Activated naive CD8-positive, alpha-beta T cell treated with anti-CD3 and anti-CD28 coated beads, Interleukin-2, amount 50 U/mL, for 24 hours (primary cell): ENCODE measurements around the gene PTPRT.

Source experiments
- ATAC-seq: fragments of 150-1000 bp; cut with Tn5 transposase; one replicate; pipeline ENCODE4 v1.10.0; 2021
- DNase-seq: peaks from one replicate; pipeline ENCODE4 v3.0.0; 2021
- H3K27ac Mint-ChIP-seq: one replicate; pipeline ENCODE4 v1.8.0; 2021; ENCODE audit warnings: mild to moderate bottlenecking, mixed read lengths
- H3K27me3 Mint-ChIP-seq: one replicate; pipeline ENCODE4 v1.8.0; 2021; ENCODE audit warnings: mixed read lengths
- H3K36me3 Mint-ChIP-seq: one replicate; pipeline ENCODE4 v1.8.0; 2021; ENCODE audit warnings: low read depth, mixed read lengths
- H3K4me1 Mint-ChIP-seq: one replicate; pipeline ENCODE4 v1.8.0; 2021; ENCODE audit warnings: mixed read lengths
- H3K4me3 Mint-ChIP-seq: one replicate; pipeline ENCODE4 v1.8.0; 2021; ENCODE audit warnings: mild to moderate bottlenecking, moderate library complexity, mixed read lengths
- H3K9me3 Mint-ChIP-seq: one replicate; pipeline ENCODE4 v1.8.0; 2021; ENCODE audit warnings: mixed read lengths

Gene PTPRT

GRCh38 chr20:42461965-42462593 lies 727.6 kb downstream of the PTPRT start:
- DNase-seq (no peak), ATAC-seq (no peak)
- no peak overlapping the region for H3K4me3 Mint-ChIP-seq
- H3K27ac Mint-ChIP-seq = no peak overlapping the region
- no peaks in the 10 kb centered on the region for H3K36me3 Mint-ChIP-seq
- no peaks in the 10 kb centered on the region for H3K4me1 Mint-ChIP-seq
- H3K27me3 Mint-ChIP-seq = peaks cover 14% of the 10 kb centered on the region
- peaks cover 13% of the 10 kb centered on the region for H3K9me3 Mint-ChIP-seq

- no peaks in the 10 kb centered on the region for H3K4me1 Mint-ChIP-seq
- H3K27me3 Mint-ChIP-seq = peaks cover 14% of the 10 kb centered on the region
- H3K36me3 Mint-ChIP-seq = no peaks in the 10 kb centered on the region
- no peak overlapping the region for H3K4me3 Mint-ChIP-seq
- no peak for ATAC-seq
- DNase-seq = no peak
- no peak overlapping the region for H3K27ac Mint-ChIP-seq
- peaks cover 9% of the 10 kb centered on the region for H3K9me3 Mint-ChIP-seq
Observed at GRCh38 chr20:42461291-42461690, 728.4 kb downstream of the PTPRT start.

- Mint-ChIP-seq H3K36me3 (no peaks in the 10 kb centered on the region), H3K27me3 (no peaks in the 10 kb centered on the region), H3K4me3 (no peak overlapping the region), H3K4me1 (no peaks in the 10 kb centered on the region), H3K9me3 (no peaks in the 10 kb centered on the region), H3K27ac (no peak overlapping the region)
- DNase-seq = no peak
- ATAC-seq = no peak
Observed at GRCh38 chr20:42447270-42447669, 742.4 kb downstream of the PTPRT start.

DNA sequence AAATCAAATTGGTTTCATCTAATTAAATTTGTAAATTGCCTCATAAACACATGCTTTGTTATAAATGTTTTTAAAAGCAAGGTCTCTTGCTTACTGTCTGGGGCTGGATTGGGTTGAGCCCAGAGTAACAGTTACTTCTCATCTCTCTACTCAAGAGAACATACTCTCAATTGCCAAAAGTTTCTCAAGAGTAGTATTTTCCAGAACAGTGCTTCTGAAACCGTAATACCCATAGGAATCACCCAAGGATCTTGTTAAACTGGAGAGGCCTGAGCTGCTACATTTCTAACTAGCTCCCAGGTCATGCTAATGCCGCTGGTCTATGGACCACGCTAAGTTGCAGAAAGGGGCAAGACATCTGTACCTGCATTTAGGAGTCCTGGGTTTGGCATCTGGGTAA lies 744.9 kb downstream of the PTPRT start:
- H3K27me3 Mint-ChIP-seq = no peaks in the 10 kb centered on the region
- no peaks in the 10 kb centered on the region for H3K4me1 Mint-ChIP-seq
- H3K27ac Mint-ChIP-seq = no peak overlapping the region
- no peak overlapping the region for H3K4me3 Mint-ChIP-seq
- no peaks in the 10 kb centered on the region for H3K36me3 Mint-ChIP-seq
- ATAC-seq (no peak), DNase-seq (no peak)
- H3K9me3 Mint-ChIP-seq = peaks cover 6% of the 10 kb centered on the region

DNA sequence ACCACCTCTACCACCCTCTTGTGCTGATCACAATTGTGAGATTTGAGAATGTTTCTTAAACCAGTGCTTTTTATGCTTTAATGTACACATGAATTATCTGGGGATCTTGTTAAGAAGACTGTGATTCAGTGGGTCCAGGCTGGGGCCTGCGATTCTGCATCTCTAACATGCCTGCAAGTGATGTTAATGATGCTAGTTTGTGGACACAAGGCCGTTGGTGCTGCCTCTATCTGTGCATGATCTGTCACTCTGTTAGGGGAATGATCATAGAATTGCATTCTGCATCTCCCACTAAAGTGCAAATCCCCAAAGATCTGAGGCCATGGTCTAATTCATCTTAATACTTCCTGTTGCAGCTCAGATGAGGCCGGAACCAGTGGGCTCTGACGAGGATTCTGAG lies 746.5 kb downstream of the PTPRT start:
- ATAC-seq = no peak
- DNase-seq = no peak
- Mint-ChIP-seq H3K4me3 (no peak overlapping the region), H3K27me3 (no peaks in the 10 kb centered on the region), H3K4me1 (no peaks in the 10 kb centered on the region), H3K27ac (no peak overlapping the region), H3K36me3 (no peaks in the 10 kb centered on the region), H3K9me3 (peaks cover 6% of the 10 kb centered on the region)

DNA sequence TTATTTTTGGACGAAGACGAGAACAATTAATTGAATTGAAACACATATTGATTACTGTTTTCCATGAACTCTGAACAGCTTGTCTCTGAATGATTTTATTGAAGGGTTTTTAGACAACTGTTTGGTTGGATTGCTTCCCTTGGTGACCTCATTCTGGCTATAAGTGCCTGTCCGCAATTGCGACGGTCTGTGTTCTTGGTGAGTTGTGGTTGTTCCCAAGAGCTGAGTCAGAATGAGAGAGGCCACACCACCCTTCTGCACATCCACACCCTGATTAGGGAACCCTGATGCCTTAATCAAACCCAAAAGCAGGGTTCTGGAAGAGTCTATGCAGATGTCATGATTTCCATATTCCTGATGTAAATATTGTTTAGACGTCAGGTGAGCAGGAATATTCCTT lies 747.0 kb downstream of the PTPRT start:
- peaks cover 6% of the 10 kb centered on the region for H3K9me3 Mint-ChIP-seq
- H3K27me3 Mint-ChIP-seq = no peaks in the 10 kb centered on the region
- no peak overlapping the region for H3K27ac Mint-ChIP-seq
- no peak for ATAC-seq
- no peak overlapping the region for H3K4me3 Mint-ChIP-seq
- no peaks in the 10 kb centered on the region for H3K4me1 Mint-ChIP-seq
- no peaks in the 10 kb centered on the region for H3K36me3 Mint-ChIP-seq
- DNase-seq = no peak

GRCh38 chr20:42441864-42442331 lies 747.8 kb downstream of the PTPRT start:
- Mint-ChIP-seq H3K27ac (no peak overlapping the region), H3K4me3 (no peak overlapping the region), H3K36me3 (no peaks in the 10 kb centered on the region), H3K4me1 (no peaks in the 10 kb centered on the region), H3K9me3 (peaks cover 6% of the 10 kb centered on the region), H3K27me3 (no peaks in the 10 kb centered on the region)
- no peak for ATAC-seq
- no peak for DNase-seq

- H3K4me1 Mint-ChIP-seq = no peaks in the 10 kb centered on the region
- H3K4me3 Mint-ChIP-seq = no peak overlapping the region
- H3K36me3 Mint-ChIP-seq = no peaks in the 10 kb centered on the region
- H3K9me3 Mint-ChIP-seq = peaks cover 6% of the 10 kb centered on the region
- ATAC-seq (no peak), DNase-seq (no peak)
- no peak overlapping the region for H3K27ac Mint-ChIP-seq
- H3K27me3 Mint-ChIP-seq = no peaks in the 10 kb centered on the region
Observed at GRCh38 chr20:42441196-42441863, 748.4 kb downstream of the PTPRT start.

DNA sequence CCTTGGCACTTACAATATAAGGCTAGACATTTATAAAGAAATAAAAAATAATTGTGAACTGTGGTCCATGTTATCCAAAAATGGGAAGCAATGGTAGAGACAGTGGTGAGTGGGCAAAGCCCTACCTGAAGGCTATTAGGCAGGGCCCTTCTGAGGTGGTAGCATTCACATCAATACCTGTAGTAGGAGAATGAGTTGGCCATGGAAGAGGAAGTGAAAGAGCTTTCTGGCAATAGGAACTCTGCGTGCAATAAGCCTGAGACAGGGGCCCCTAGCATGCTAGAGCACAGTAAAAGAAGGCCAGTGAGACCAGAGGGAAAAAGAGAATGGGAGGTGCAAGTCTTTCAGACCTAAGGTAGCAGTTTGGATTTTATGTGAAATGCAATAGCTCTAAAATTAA lies 754.5 kb downstream of the PTPRT start:
- no peak overlapping the region for H3K4me3 Mint-ChIP-seq
- no peak for DNase-seq
- ATAC-seq = no peak
- no peaks in the 10 kb centered on the region for H3K27me3 Mint-ChIP-seq
- no peaks in the 10 kb centered on the region for H3K9me3 Mint-ChIP-seq
- H3K27ac Mint-ChIP-seq = no peak overlapping the region
- no peaks in the 10 kb centered on the region for H3K36me3 Mint-ChIP-seq
- no peaks in the 10 kb centered on the region for H3K4me1 Mint-ChIP-seq

DNA sequence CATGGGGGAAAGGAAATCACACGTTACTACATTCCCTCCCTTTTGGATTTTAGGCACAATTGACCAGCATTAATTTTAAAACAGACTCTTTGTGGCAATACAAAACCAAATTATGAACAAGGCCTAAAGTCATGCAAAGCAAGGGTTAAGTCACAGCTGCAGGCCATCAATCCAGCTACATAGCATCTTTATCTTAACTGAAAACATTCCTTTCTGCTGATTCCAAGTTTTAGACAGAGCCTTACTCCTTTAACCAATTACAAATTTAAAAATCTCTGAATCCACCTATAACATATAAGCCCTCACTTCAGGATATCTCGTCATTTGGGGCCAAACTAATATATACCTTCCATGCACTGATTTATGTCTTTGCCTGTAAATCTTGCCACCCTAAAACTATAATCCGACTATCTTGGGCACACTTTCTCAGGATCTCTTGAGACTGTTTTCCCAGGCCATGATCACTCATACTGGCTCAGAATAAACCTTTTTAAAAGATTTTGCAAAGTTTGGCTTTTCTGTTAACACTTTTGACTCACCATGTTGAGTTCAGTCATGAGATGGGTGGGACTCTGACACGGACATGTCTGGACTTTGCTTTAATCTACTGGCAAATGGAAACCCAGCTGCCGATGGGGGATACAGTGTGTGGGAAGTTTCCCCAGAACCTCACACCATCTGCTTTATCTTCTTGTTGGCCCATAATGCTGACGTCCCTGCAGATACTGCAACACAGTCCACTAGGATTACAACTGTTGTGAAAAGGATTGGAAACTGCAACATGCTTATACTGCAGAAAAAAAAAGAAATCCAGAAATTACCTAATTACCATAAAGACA lies 757.0 kb downstream of the PTPRT start:
- no peak for ATAC-seq
- DNase-seq = no peak
- Mint-ChIP-seq H3K36me3 (no peaks in the 10 kb centered on the region), H3K4me1 (no peaks in the 10 kb centered on the region), H3K4me3 (no peak overlapping the region), H3K27me3 (no peaks in the 10 kb centered on the region), H3K9me3 (peaks cover 4% of the 10 kb centered on the region), H3K27ac (no peak overlapping the region)

DNA sequence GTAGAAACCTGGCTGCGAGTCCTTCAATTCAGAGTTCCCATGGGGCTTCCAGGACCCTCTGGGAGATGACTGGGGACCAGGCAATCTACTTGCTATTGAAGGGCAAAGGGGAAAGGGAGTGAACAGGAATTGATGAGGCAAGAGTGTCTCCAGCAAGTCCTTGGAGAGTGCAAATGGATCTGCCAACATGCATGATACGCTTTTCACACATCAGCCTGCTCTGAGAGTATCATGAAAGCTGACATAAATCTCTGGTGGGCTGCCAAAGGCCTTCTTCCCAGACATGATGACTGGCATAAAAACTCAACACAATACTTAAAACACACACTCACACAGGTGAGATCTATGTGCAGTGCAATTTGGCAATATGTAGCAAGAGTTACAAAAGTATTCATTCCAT lies 759.1 kb downstream of the PTPRT start:
- no peak overlapping the region for H3K27ac Mint-ChIP-seq
- peaks cover 4% of the 10 kb centered on the region for H3K9me3 Mint-ChIP-seq
- H3K4me3 Mint-ChIP-seq = no peak overlapping the region
- H3K4me1 Mint-ChIP-seq = no peaks in the 10 kb centered on the region
- H3K27me3 Mint-ChIP-seq = no peaks in the 10 kb centered on the region
- no peaks in the 10 kb centered on the region for H3K36me3 Mint-ChIP-seq
- DNase-seq (no peak), ATAC-seq (no peak)

GRCh38 chr20:42429761-42430458 lies 759.8 kb downstream of the PTPRT start:
- ATAC-seq (no peak), DNase-seq (no peak)
- no peaks in the 10 kb centered on the region for H3K27me3 Mint-ChIP-seq
- H3K9me3 Mint-ChIP-seq = peaks cover 4% of the 10 kb centered on the region
- H3K36me3 Mint-ChIP-seq = no peaks in the 10 kb centered on the region
- H3K4me3 Mint-ChIP-seq = no peak overlapping the region
- H3K27ac Mint-ChIP-seq = no peak overlapping the region
- H3K4me1 Mint-ChIP-seq = no peaks in the 10 kb centered on the region

DNA sequence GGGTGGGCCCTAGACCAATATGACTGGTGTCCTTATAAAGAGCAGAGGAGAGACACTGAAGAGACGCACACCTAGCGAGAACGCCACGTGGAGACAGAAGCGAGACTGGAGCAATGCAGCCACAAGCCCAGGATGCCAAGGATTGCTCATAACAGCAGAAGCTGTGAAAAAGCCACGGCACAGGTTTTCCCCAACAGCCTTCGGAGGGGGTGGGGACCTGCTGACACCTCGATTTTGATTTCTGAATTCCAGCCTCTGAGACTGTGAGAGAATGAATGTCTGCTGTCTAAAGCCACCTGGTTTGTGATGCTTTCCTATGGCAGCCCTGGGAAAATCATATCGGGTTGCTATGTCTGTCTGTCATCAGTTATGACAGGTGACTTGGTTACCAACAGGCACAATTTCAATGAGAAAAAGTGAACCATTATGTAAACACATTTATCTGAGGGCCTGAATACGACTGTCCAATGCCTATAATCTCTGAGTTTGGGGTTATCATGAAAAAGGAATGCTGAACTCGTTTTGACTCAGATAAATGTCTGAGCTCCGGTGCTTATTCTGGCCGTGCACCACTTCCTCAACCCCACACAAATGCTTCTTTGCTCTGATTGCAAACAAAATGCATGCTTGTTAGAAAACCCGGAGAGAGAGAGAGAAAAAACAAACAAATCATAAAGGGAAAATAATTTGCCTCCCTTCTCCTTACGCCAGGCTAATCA lies 769.7 kb downstream of the PTPRT start:
- Mint-ChIP-seq H3K4me3 (no peak overlapping the region), H3K27me3 (no peaks in the 10 kb centered on the region), H3K9me3 (peaks cover 4% of the 10 kb centered on the region), H3K27ac (no peak overlapping the region), H3K36me3 (no peaks in the 10 kb centered on the region), H3K4me1 (no peaks in the 10 kb centered on the region)
- ATAC-seq (no peak), DNase-seq (no peak)

DNA sequence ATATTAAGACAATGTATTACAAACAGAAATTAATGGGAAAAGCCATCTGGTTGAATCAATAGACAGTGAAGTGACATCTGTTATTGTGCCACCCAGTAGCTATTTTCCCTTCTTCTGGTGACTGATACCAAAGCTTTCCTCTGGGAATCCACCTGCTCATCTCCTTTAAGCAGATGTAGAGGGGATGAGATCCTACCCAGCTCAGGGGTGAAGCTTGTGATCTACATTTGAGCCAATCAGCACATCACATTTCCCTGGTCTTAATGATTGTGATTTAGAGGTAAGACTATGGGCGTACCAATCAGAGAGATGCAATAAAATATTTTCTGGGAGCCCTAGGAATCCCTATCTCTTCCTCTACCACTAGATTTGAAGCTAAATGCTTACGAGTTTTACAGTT lies 782.9 kb downstream of the PTPRT start:
- H3K27ac Mint-ChIP-seq = no peak overlapping the region
- DNase-seq (no peak), ATAC-seq (no peak)
- no peaks in the 10 kb centered on the region for H3K4me1 Mint-ChIP-seq
- H3K4me3 Mint-ChIP-seq = no peak overlapping the region
- H3K9me3 Mint-ChIP-seq = peaks cover 11% of the 10 kb centered on the region
- no peaks in the 10 kb centered on the region for H3K36me3 Mint-ChIP-seq
- no peaks in the 10 kb centered on the region for H3K27me3 Mint-ChIP-seq
